CD4-positive, alpha-beta T cell (primary cell): ENCODE measurements around the gene PTGES3. TPM values are rescaled to one million over a fixed set of nuclear protein-coding genes. Genes with fewer than 3 reads are reported as not detected.
"Not testable (repeated sequence)": the region's sequence is repeated elsewhere in the genome, so short reads cannot be mapped to it uniquely, and the experiment has no call there.

Experiments
- ATAC-seq: fragments of 200-7000 bp; cut with Tn5 transposase; one replicate; pipeline ENCODE4 v1.10.0; 2022; ENCODE audit warnings: mild to moderate bottlenecking; ENCODE audit not compliant: poor library complexity
- CTCF ChIA-PET: fragments of 350-600 bp; sonication (Branson Sonifier 250); formaldehyde crosslinking; loops from one replicate; lab custom pipeline; 2021; ENCODE audit warnings: antibody characterized with exemption, inconsistent platforms; lab: Charles Lee
- POLR2A ChIA-PET: fragments of 350-600 bp; sonication (Branson Sonifier 250); formaldehyde crosslinking; loops from one replicate; lab custom pipeline; 2021; ENCODE audit warnings: antibody characterized with exemption, inconsistent platforms; lab: Charles Lee
- DNase-seq, 14 experiments: peaks; one replicate each; pipeline ENCODE4 v3.0.0-alpha.2; 2013 to 2020; ENCODE audit warnings: mixed read lengths in 2 of 14
- H3K27ac ChIP-seq, 2 donors: one replicate each; pipeline versions ENCODE4 v1.5.1 to v1.7.0; 2013; ENCODE audit warnings: low read length in 2 of 2, low read depth in 1 of 2, mild to moderate bottlenecking in 1 of 2
- H3K27me3 ChIP-seq, 2 experiments: 1 replicate in 1 of 2; 2 replicates in 1 of 2; pipeline versions ENCODE4 v1.6.1 to v1.7.0; 2013; ENCODE audit warnings: low read length in 2 of 2, control low read depth in 1 of 2, mild to moderate bottlenecking in 1 of 2, moderate library complexity in 1 of 2; ENCODE audit not compliant: insufficient read depth in 2 of 2, control insufficient read depth in 1 of 2
- H3K36me3 ChIP-seq: one replicate; pipeline ENCODE4 v1.6.1; 2013; ENCODE audit warnings: low read length, control low read depth; ENCODE audit not compliant: insufficient read depth
- H3K4me1 ChIP-seq: one replicate; pipeline ENCODE4 v1.6.1; 2013; ENCODE audit warnings: low read length, control low read depth; ENCODE audit not compliant: insufficient read depth
- H3K4me3 ChIP-seq: one replicate; pipeline ENCODE4 v1.5.1; 2013; ENCODE audit warnings: mild to moderate bottlenecking, low read length, moderate library complexity
- H3K9me3 ChIP-seq, 2 experiments: 1 replicate in 1 of 2; 2 replicates in 1 of 2; pipeline versions ENCODE4 v1.6.1 to v1.7.0; 2013; ENCODE audit warnings: low read length in 2 of 2, mild to moderate bottlenecking in 2 of 2, control low read depth in 1 of 2, moderate library complexity in 1 of 2; ENCODE audit not compliant: control insufficient read depth in 1 of 2, insufficient read depth in 1 of 2
- H3K27ac Mint-ChIP-seq: one replicate; pipeline ENCODE4 v1.8.0; 2020; ENCODE audit warnings: mixed read lengths
- H3K27me3 Mint-ChIP-seq: one replicate; pipeline ENCODE4 v1.8.0; 2021; ENCODE audit warnings: mixed read lengths
- H3K36me3 Mint-ChIP-seq: one replicate; pipeline ENCODE4 v1.8.0; 2021; ENCODE audit warnings: low read depth, mixed read lengths
- H3K4me1 Mint-ChIP-seq: one replicate; pipeline ENCODE4 v1.8.0; 2021; ENCODE audit warnings: low read depth, mixed read lengths
- H3K4me3 Mint-ChIP-seq: one replicate; pipeline ENCODE4 v1.8.0; 2020; ENCODE audit warnings: mild to moderate bottlenecking, mixed read lengths
- H3K9me3 Mint-ChIP-seq: one replicate; pipeline ENCODE4 v1.8.0; 2020; ENCODE audit warnings: mixed read lengths
- intact Hi-C, 2 experiments: fragments of 100-400 bp; cut with DNase I in 1 of 2; cut with micrococcal nuclease in 1 of 2; formaldehyde crosslinking; loops; one replicate each; pipeline versions ENCODE4 v1.15.1 to v1.9.0; 2023 to 2025; cut with DNase I, micrococcal nuclease
- total RNA-seq, 174 experiments: library from RNA in 2 of 174; stranded (reverse) in 2 of 174; gene quantifications; one replicate each; pipeline ENCODE4 v1.2.3 and lab custom pipeline; 2021 to 2026
- TF ChIP-seq, protein P1 (sequence below): fragments of 200-600 bp; IDR thresholded peaks from one replicate; pipeline ENCODE4 v1.8.0; 2022; ENCODE audit warnings: antibody characterized with exemption, mild to moderate bottlenecking

PTGES3 gene
- total RNA-seq, 2 experiments from 2014 or later: 146 to 154 TPM

DNA sequence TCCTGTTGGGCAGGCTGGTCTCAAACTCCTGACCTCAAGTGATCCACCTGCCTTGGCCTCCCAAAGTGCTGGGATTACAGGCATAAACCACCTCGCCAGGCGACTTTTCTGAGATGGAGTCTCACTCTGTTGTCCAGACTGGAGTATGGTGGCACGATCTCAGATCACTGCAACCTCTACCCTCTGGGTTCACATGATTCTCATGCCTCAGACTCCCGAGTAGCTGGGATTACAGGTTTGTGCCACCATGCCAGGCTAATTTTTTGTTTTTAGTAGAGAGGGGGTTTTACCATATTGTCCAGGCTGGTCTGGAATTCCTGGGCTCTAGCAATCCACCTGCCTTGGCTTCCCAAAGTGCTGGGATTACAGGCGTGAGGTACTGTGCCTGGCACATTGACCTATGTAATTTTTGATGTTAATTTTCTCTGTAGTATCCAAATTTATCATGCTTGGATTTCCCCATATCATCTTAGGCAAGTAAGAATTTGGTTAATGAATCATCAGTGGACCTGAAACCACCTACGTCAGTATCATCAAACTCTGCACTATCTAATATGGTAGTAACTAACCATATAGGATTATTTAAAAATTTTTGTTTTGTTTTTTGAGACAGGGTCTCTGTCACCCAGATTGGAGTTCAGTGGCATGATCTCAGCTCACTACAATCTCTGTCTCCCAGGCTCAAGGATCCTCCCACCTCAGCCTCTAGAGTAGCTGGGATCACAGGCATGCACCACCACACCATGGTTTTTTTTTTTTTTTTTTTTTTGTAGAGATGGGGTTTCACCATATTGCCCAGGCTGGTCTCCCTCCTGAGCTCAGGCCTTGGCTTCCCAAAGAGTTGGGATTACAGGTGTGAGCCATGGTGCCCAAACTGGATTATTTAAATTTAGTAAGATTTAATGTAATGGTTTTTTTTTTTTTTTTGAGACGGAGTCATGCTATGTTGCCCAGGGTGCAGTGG, 30.4 kb downstream of the PTGES3 start:
- no peak overlapping the region for H3K27ac ChIP-seq
- POLR2A ChIA-PET: interaction anchor here (1.6 to 3.2 kb wide), 2 partner anchors 12 to 21 kb away, joined by 6 to 12 read pairs; partner anchors contain the start of gene ATP5F1B
- H3K27me3 ChIP-seq: no peaks in the 10 kb centered on the region
- Mint-ChIP-seq H3K36me3 (peaks cover 19% of the 10 kb centered on the region), H3K4me3 (no peak overlapping the region), H3K4me1 (no peaks in the 10 kb centered on the region), H3K27ac (no peak overlapping the region), H3K9me3 (peaks cover 5% of the 10 kb centered on the region), H3K27me3 (no peaks in the 10 kb centered on the region)
- H3K36me3 ChIP-seq: peaks cover 1% of the 10 kb centered on the region
- DNase-seq (no peak), ATAC-seq (no peak)
- intact Hi-C loops: no loop called here
- CTCF ChIA-PET: interaction anchor here (0.7 kb wide), 1 partner anchor 14 kb away, joined by 3 read pairs; no protein-coding TSS in a partner anchor
- H3K4me3 ChIP-seq: no peak overlapping the region
- H3K4me1 ChIP-seq: no peaks in the 10 kb centered on the region
- TF ChIP-seq, protein P1, sequence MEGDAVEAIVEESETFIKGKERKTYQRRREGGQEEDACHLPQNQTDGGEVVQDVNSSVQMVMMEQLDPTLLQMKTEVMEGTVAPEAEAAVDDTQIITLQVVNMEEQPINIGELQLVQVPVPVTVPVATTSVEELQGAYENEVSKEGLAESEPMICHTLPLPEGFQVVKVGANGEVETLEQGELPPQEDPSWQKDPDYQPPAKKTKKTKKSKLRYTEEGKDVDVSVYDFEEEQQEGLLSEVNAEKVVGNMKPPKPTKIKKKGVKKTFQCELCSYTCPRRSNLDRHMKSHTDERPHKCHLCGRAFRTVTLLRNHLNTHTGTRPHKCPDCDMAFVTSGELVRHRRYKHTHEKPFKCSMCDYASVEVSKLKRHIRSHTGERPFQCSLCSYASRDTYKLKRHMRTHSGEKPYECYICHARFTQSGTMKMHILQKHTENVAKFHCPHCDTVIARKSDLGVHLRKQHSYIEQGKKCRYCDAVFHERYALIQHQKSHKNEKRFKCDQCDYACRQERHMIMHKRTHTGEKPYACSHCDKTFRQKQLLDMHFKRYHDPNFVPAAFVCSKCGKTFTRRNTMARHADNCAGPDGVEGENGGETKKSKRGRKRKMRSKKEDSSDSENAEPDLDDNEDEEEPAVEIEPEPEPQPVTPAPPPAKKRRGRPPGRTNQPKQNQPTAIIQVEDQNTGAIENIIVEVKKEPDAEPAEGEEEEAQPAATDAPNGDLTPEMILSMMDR: no peak
- peaks cover 0 to 12% of the 10 kb centered on the region in 2 experiments for H3K9me3 ChIP-seq

DNA sequence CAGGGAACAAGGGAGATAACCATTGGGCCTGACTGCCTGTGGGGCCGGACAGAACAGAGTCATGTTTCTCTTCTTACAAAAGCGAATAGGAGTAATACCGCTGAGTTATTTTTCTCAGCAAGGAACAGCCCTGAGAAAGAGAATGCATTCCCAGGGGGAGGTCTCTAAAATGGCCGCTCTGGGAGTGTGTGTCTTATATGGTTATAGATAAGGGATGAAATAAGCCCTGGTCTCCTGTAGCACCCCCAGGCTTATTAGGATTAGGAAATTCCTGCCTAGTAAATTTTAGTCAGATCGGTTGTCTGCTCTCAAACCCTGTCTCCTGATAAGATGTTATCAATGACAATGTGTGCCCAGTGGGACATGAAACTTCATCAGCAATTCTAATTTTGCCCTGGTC, 34.3 kb downstream of the PTGES3 start:
- H3K9me3 Mint-ChIP-seq, CTCF ChIA-PET, H3K27ac ChIP-seq, DNase-seq, intact Hi-C loops, H3K4me3 Mint-ChIP-seq, H3K4me3 ChIP-seq, POLR2A ChIA-PET, H3K27me3 Mint-ChIP-seq, H3K36me3 ChIP-seq, H3K27ac Mint-ChIP-seq, H3K36me3 Mint-ChIP-seq, H3K4me1 ChIP-seq, H3K4me1 Mint-ChIP-seq, H3K27me3 ChIP-seq, ATAC-seq: not testable (repeated sequence)
- peaks cover 0 to 16% of the 10 kb centered on the region in 2 experiments for H3K9me3 ChIP-seq

DNA sequence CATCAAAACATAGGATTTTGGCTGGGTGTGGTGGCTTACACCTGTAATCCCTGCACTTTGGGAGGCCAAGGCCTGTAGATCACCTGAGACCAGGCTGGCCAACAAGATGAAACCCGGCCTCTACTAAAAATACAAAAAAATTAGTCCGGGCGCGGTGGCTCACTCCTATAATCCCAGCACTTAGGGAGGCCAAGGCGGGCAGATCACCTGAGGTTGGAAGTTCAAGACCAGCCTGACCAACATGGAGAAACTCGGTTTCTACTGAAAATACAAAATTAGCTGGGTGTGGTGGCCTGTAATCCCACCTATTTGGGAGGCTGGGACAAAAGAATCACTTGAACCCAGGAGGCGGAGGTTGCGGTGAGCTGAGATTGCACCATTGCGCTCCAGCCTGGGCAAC, 40.1 kb downstream of the PTGES3 start:
- H3K27ac Mint-ChIP-seq, H3K27me3 ChIP-seq, H3K4me3 ChIP-seq, intact Hi-C loops, H3K9me3 Mint-ChIP-seq, H3K27me3 Mint-ChIP-seq, DNase-seq, H3K9me3 ChIP-seq, H3K27ac ChIP-seq, ATAC-seq: not testable (repeated sequence)
- CTCF ChIA-PET: interaction anchor here (3.9 kb wide), 1 partner anchor 12 kb away, joined by 25 read pairs; no protein-coding TSS in a partner anchor
- H3K4me1 Mint-ChIP-seq: peaks cover 29% of the 10 kb centered on the region
- peak overlapping the region; percentile 7 for H3K4me3 Mint-ChIP-seq
- Histone ChIP-seq H3K4me1 (peaks cover 23% of the 10 kb centered on the region), H3K36me3 (peaks cover 17% of the 10 kb centered on the region)
- peaks cover 37% of the 10 kb centered on the region for H3K36me3 Mint-ChIP-seq
- POLR2A ChIA-PET: interaction anchor here (0.6 kb wide), 1 partner anchor 16 kb away, joined by 4 read pairs; no protein-coding TSS in a partner anchor
